HG03378 (cell line): ENCODE data around the gene GPC5.
"Not testable (repeated sequence)": the region's sequence is repeated elsewhere in the genome, so short reads cannot be mapped to it uniquely, and the experiment has no call there.

Experiments
- ATAC-seq: cut with Tn5 transposase; IDR thresholded peaks from one replicate; pipeline ENCODE4 v1.9.1; 2021; ENCODE audit warnings: mild to moderate bottlenecking, moderate library complexity; ENCODE audit not compliant: unreplicated experiment

Gene GPC5

DNA sequence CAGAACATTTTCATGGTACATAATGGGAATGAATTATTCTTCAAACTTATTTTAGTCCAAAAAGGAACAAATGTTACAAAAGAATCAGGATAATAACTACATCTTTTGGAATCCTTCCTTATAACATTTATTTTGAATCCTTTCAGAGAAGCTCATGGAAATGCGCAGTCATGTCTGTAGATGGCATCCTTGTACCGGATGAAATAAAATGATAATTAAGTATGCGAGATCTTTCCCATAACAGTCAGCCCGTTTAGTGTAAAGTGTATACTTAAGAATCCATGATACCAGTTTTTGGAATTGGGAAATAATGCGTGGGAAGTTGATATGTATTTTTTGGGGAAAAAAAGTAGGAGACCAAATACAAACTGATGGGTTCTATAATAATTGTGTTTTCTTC lies 418.8 kb downstream of the GPC5 start:
- no peak for ATAC-seq

DNA sequence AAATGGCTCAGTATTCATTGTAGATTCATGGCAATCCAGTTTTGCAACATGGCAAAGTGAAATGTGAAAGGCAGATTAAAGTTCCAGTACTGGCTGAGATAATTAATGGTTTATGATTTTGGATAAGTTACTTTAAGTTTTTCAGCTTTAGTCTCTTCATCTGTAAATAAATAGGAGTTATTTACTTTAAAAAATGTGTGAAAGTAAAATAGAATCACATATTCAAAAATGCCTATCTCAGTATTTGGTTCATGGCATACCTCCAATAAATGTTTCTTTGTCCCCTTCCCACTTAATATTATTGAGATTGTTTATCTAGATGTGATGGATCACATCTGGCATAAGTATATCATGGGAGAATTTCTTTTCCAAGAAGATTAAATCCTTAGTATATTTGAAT lies 426.0 kb downstream of the GPC5 start:
- no peak for ATAC-seq

DNA sequence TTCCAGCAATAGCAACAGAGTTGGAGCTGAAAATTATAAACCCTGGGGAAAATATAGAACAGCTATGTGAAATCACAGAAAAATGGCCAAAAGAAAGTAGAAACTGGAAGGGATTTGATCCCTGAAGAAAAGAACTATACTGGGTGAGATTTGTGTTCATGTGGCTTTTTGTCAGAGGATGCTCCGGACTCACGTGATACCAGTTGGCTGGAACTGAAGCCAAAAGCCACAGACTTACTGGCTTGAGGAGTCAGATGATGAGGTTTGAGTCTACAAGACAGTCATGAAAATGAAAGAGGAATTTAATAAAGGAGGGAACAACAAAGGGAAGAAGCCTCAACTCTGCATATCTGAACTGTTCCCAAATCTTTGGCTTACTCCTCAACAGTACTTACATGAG lies 427.1 kb downstream of the GPC5 start:
- no peak for ATAC-seq

DNA sequence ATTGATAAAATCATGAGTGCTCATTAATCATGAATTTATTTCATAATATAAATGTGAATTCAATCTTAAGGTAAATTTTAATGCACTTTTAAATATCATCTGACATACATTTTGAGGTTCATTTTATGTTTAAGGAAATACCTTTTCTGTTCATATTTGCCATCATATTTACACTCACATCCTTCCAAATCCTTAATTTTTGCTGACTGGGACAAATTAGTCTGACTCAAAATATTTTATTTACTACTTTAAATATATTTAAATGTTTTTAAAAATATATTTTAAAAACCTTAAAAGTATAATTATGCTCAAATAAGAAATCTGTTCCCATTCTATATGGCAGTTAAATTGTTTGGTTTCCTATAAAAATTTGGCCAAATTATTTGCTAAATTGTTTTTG lies 438.1 kb downstream of the GPC5 start:
- no peak for ATAC-seq

- no peak for ATAC-seq
Observed at GRCh38 chr13:91845612-91846011, 447.2 kb downstream of the GPC5 start.

GRCh38 chr13:91863699-91864098 lies 465.3 kb downstream of the GPC5 start:
- ATAC-seq: no peak

DNA sequence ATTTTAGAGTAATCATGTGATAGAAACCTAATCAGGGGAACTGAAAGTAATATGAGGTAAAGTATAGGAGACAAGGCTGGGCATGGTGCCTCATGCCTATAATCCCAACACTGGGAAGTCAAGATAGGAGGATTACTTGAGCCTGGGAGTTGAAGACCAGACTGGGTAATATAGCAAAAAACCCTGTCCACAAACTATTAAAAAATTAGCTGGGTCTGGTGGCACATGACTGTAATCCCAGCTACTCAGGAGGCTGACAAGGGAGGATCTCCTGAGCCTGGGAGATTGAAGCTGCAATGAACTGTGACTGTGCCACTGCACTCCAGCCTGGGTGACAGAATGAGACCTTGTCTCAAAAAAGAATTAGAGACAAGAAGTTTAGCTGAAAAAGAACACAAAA lies 469.9 kb downstream of the GPC5 start:
- ATAC-seq: no peak

GRCh38 chr13:91878491-91878890 lies 480.1 kb downstream of the GPC5 start:
- no peak for ATAC-seq

DNA sequence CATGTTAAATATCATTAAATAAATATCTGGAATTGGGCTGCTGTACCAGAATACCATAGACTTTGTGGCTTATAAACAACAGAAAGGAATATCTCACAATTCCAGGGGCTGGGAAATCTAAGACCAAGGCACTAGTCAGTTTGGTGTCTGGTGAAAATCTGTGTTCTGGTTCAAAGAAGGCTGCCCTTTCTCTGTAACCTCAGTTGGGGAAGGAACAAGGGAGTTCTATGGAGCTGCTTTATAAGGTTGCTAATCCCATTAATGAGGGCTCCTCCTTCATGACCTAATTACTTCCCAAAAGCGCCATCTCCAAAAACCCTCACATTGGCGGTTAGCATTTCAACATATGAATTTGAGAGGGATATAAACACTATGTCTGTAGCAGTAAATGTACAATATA lies 480.9 kb downstream of the GPC5 start:
- no peak for ATAC-seq

GRCh38 chr13:91882918-91883317 lies 484.5 kb downstream of the GPC5 start:
- no peak for ATAC-seq

DNA sequence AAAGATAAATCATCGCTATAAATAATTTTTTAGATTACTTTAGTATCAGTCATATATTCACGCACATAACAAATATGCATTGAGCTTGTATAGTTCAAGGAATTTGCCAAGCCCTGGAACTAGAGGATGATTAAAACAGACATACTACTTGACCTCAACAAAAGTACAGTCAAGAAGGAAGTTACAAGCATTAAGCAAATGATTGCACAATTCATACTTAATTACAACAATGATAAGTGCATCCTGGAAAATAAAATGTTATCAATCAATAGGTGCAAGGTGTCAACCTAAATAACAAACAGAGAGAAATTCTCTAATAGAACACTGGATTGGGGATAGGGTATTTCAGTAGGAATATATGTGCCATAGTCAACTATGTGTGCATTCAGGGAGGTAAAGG lies 491.2 kb downstream of the GPC5 start:
- ATAC-seq: no peak

DNA sequence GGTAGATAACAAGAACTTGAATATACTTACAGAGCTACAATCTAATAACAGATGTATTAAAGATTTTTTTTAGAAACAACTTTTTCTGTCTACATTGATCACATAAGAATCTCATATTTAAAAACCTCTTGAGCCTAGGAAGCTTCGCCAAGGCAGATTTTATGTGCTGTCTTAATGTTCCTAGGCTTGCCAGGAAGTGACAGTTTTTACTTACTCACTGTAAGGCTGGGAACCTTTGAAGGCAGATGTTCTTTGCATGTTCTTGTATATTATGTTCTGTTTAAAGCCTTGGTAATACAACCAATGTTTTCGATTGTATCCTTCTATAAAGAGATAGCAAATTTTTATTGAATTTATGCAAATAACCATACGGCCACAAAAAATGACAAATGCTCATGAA lies 492.7 kb downstream of the GPC5 start:
- ATAC-seq: no peak

GRCh38 chr13:91893040-91893439 lies 494.6 kb downstream of the GPC5 start:
- no peak for ATAC-seq

DNA sequence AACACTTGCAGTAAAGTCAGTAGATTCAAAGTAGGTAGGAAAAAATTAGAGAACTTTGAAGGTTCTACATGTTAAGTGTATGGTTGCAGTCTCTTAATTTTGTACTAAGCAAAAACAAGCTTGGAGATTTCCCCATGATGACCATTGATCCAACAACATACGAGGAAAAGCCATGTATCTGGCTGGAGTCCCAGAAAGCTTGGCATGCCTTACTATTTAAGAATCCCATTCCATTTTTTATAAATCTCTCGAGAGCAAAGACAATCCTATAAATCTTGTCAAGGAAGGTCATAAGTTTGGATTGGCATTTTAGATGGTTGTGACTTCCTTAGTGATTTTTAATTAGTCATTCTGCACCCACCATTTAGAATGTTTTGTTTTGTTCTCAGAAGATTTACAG lies 495.9 kb downstream of the GPC5 start:
- no peak for ATAC-seq

DNA sequence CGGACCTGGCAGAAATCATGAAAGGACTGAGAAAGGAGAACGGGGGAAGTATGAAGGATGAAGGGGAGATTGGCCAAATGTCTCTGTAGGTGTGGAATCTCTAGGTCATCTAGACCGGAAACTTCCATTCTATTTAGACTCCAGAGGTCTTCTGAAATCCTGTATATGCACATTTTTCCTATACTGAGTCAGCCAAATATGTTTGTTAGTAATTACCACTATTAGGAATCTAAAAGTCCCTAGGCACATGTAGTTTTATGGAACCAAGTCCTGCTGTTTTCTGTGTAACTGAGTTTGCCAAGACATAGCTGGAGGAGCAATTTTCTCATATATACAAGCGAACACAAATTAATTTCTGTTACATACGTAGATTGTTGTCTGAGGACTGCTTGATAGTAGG lies 498.1 kb downstream of the GPC5 start:
- no peak for ATAC-seq

DNA sequence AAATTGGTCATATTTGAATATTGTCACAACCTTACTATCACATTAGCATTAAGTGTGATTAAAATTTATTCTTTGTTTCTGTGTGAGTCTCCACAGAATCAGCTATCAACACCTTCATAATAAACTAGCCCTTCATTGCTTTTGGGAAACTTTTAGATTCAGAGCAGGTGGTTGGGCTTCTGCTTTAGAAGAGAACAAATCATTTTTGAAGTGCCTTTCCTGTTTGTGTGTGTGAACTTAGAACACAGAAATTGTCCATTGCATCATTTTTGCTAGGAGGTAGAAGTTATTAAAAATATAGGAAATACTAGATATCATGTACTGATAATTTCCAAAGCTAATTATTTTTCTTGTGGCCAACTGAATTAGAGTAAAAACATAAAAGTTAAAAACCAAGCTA lies 500.6 kb downstream of the GPC5 start:
- ATAC-seq: not testable (repeated sequence)

DNA sequence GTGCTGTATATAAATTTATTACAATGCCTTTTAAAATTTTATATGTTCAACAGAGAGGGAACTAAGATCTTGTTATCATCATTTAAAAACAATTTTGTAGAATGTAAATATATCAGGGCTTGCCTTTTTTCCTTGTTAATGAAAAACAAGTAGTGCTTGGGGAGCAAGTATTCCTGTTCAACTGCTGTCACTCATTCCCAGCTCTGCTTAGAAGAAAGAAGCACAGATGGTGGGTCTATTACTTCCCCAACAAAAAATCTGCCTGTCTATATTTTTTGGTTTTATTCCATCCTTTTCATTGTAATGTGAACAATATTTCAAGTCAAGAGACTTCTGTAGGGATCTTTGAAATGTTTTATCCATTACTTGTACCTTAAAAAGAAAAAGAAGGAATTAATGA lies 503.9 kb downstream of the GPC5 start:
- ATAC-seq: no peak

GRCh38 chr13:91904005-91904404 lies 505.6 kb downstream of the GPC5 start:
- ATAC-seq: peak; percentile 78

DNA sequence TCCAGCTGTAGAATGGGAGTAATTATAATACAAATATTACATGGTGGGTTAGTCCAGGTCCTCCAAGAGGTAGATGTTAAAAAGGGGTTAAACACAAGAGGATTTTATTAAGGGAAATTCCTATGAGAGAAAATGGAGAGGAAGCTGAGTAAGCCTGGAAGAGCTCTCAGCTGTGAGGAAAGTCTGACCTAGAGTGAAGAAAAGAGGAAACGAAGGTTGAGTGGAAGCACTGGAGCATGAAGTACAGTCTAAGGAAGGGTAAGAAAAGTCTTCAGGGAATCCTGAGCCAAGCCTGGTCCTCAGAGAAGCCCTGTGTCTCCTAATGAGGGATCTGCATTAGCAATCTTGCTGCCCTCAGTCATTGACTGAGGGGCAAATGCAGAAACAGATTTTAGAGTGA lies 506.2 kb downstream of the GPC5 start:
- peak; percentile 57 for ATAC-seq

DNA sequence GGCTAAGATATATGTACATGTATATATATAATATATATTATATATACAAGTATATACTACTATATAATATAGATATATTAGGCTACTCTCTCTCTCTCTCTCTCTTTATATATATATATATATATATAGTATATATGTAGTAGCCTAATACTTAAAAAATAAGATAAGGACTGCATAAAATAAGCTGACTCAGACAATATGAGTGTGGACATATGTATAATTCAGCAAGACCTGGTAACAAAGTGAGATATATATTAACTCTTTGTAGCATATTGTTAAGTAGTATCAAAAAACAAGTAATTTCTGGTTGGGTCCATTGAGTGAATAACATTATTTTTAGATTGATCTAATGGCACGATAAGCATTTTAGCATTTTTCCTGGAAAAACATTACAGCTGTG lies 509.0 kb downstream of the GPC5 start:
- no peak for ATAC-seq

DNA sequence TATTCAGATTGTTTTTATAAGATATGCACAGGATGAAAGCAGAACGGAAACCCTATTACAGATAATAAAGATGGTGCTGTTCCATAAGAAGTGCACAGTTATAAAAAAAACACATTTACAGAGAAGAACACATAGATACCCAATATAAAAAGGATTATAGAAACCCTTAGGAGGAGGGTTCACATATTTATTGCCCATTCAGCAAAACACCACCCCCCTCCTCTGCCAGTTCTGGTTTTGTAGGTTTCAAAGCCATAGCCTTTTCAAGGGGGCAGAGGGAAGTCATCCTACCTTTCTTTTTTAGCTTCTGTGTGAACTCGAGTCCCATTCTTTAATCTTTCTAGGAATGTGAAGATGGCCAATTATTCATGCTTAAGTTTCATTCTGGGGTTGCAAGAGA lies 511.2 kb downstream of the GPC5 start:
- no peak for ATAC-seq

GRCh38 chr13:91922969-91923592 lies 524.7 kb downstream of the GPC5 start:
- no peak for ATAC-seq

GRCh38 chr13:91930687-91931086 lies 532.3 kb downstream of the GPC5 start:
- ATAC-seq: no peak

DNA sequence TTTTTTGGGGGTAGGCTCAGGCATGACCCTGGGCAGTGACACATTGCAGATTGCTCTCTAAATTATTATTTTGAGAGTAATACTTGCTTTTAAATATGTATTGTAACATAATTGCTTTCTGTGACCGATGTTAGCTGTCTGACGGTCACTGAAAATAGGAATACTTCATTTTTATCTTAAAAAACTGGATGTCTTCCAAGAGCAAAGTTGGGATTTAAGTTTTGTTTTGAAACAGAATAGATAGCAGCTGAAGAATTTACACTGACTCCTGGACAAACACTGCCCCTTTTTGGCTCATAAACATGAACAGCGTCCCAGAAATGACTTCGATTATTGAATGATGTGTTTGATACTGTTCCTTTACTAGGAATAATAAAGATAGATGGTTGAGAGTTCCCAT lies 535.9 kb downstream of the GPC5 start:
- no peak for ATAC-seq
